SH-SY5Y (cell line): ENCODE measurements around the gene ALKBH3.

Experiments used
- GATA2 ChIP-seq: IDR thresholded peaks from 2 replicates; pipeline ENCODE4 v1.6.1; 2011; ENCODE audit warnings: mild to moderate bottlenecking, low read depth, low read length
- GATA3 ChIP-seq: IDR thresholded peaks from 2 replicates; pipeline ENCODE4 v1.6.1; 2011; ENCODE audit warnings: low read depth, mild to moderate bottlenecking, low read length, moderate library complexity

GRCh38 chr11:43853781-43854180 lies 26.9 kb upstream of the ALKBH3 start:
- no peak for TF ChIP-seq GATA2
- TF ChIP-seq GATA3: no peak
